NCI-H345 (cell line): ENCODE measurements around the gene SGIP1.

Source experiments
- DNase-seq: peaks from one replicate; lab custom pipeline; 2025; lab: John Stamatoyannopoulos, UW

Gene SGIP1

GRCh38 chr1:66605419-66605997 is 71.6 kb downstream of the SGIP1 start:
- no peak for DNase-seq

GRCh38 chr1:66606362-66607065 is 72.6 kb downstream of the SGIP1 start:
- DNase-seq = no peak

GRCh38 chr1:66607458-66607857 is 73.5 kb downstream of the SGIP1 start:
- DNase-seq = no peak

- no peak for DNase-seq
Measured at GRCh38 chr1:66613187-66613586, 79.2 kb downstream of the SGIP1 start.

GRCh38 chr1:66617362-66618184 is 83.6 kb downstream of the SGIP1 start:
- DNase-seq = no peak

- no peak for DNase-seq
Measured at GRCh38 chr1:66618390-66618789, 84.4 kb downstream of the SGIP1 start.

GRCh38 chr1:66623812-66624211 is 89.9 kb downstream of the SGIP1 start:
- no peak for DNase-seq

GRCh38 chr1:66624412-66625060 is 90.6 kb downstream of the SGIP1 start:
- DNase-seq = no peak

GRCh38 chr1:66626261-66626660 is 92.3 kb downstream of the SGIP1 start:
- DNase-seq = no peak

GRCh38 chr1:66628926-66629325 is 95.0 kb downstream of the SGIP1 start:
- no peak for DNase-seq

GRCh38 chr1:66633159-66633558 is 99.2 kb downstream of the SGIP1 start:
- DNase-seq = no peak

GRCh38 chr1:66637146-66637545 is 103.2 kb downstream of the SGIP1 start:
- no peak for DNase-seq

- DNase-seq = no peak
Measured at GRCh38 chr1:66641891-66642473, 108.0 kb downstream of the SGIP1 start.

GRCh38 chr1:66642992-66643391 is 109.0 kb downstream of the SGIP1 start:
- no peak for DNase-seq

- no peak for DNase-seq
Measured at GRCh38 chr1:66644331-66644730, 110.4 kb downstream of the SGIP1 start.

GRCh38 chr1:66648901-66649595 is 115.1 kb downstream of the SGIP1 start:
- DNase-seq = no peak

- no peak for DNase-seq
Measured at GRCh38 chr1:66652556-66652955, 118.6 kb downstream of the SGIP1 start.

- no peak for DNase-seq
Measured at GRCh38 chr1:66654643-66655042, 120.7 kb downstream of the SGIP1 start.

- DNase-seq = no peak
Measured at GRCh38 chr1:66671455-66671854, 137.5 kb downstream of the SGIP1 start.

- no peak for DNase-seq
Measured at GRCh38 chr1:66676613-66677298, 142.8 kb downstream of the SGIP1 start.

- no peak for DNase-seq
Measured at GRCh38 chr1:66678146-66678545, 144.2 kb downstream of the SGIP1 start.
